ENCODE measurements around the gene DLX1. TPM values are rescaled to one million over a fixed set of nuclear protein-coding genes. Genes with fewer than 3 reads are reported as not detected.

Gene DLX1
- total and polyA plus RNA-seq, 9 of the 15 experiments (the other 6 are each of a cell fraction or from before 2014, with no cell fraction given), result 1.9 to 26.2 (median 9.6) TPM

DNA sequence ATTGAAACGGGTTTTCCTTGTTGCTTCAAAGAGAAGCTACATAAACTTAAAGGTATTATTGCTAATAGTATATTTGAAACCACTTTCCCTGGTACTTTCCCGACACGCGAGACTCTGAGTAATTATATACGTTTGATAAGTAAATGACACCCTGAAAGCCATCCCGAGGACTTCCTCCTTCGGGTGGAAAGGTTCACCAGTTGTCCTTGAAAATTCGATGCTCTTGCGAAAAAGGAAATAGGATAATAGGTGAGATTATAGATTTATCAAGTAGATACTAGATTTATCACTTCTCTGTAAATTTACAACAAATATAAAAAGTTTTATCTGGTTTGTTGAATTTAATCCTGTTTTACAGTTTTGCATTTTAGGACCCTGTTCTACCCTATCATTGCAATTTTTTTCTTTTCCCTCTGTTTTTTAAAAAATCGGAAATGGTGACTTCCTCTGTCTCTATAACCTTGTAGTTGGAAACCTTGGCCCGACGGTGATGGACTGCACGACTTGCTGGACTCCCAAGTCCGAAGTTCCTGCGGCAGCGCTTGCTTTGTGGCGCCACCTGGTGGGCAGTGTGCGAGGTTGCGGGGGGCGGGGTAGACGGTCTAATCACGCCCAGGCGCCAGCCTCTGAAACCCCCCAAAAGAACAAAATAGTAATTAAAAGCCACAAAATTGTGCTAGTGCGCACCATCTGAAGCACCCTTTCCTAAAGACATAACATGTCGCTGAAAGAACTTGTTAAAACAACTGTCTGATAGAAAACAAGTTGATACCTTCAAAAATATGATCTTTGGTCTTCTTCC, 18.4 kb downstream of the DLX1 start (continued):
- TF ChIP-seq, protein P1, sequence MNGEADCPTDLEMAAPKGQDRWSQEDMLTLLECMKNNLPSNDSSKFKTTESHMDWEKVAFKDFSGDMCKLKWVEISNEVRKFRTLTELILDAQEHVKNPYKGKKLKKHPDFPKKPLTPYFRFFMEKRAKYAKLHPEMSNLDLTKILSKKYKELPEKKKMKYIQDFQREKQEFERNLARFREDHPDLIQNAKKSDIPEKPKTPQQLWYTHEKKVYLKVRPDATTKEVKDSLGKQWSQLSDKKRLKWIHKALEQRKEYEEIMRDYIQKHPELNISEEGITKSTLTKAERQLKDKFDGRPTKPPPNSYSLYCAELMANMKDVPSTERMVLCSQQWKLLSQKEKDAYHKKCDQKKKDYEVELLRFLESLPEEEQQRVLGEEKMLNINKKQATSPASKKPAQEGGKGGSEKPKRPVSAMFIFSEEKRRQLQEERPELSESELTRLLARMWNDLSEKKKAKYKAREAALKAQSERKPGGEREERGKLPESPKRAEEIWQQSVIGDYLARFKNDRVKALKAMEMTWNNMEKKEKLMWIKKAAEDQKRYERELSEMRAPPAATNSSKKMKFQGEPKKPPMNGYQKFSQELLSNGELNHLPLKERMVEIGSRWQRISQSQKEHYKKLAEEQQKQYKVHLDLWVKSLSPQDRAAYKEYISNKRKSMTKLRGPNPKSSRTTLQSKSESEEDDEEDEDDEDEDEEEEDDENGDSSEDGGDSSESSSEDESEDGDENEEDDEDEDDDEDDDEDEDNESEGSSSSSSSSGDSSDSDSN (IDR thresholded peaks at IDR 0.05; ENCODE audit: borderline replicate concordance in 1 of 2, low read depth in 2 of 2, low read length in 2 of 2), result 0 out of 4 replicates have a peak, but pooled peaks of 1 of the 2 experiments have one; percentile 60
- TF ChIP-seq, protein P2, sequence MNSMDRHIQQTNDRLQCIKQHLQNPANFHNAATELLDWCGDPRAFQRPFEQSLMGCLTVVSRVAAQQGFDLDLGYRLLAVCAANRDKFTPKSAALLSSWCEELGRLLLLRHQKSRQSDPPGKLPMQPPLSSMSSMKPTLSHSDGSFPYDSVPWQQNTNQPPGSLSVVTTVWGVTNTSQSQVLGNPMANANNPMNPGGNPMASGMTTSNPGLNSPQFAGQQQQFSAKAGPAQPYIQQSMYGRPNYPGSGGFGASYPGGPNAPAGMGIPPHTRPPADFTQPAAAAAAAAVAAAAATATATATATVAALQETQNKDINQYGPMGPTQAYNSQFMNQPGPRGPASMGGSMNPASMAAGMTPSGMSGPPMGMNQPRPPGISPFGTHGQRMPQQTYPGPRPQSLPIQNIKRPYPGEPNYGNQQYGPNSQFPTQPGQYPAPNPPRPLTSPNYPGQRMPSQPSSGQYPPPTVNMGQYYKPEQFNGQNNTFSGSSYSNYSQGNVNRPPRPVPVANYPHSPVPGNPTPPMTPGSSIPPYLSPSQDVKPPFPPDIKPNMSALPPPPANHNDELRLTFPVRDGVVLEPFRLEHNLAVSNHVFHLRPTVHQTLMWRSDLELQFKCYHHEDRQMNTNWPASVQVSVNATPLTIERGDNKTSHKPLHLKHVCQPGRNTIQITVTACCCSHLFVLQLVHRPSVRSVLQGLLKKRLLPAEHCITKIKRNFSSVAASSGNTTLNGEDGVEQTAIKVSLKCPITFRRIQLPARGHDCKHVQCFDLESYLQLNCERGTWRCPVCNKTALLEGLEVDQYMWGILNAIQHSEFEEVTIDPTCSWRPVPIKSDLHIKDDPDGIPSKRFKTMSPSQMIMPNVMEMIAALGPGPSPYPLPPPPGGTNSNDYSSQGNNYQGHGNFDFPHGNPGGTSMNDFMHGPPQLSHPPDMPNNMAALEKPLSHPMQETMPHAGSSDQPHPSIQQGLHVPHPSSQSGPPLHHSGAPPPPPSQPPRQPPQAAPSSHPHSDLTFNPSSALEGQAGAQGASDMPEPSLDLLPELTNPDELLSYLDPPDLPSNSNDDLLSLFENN (IDR thresholded peaks at IDR 0.05; ENCODE audit: low read depth in 2 of 2, low read length in 2 of 2), result peak in 1 of 2 experiments; percentile 36; a peak in 1 of 4 replicates
- TF ChIP-seq SOX6 (IDR thresholded peaks at IDR 0.05), result 0 out of 2 replicates have a peak, but pooled peaks have one; percentile 37
- TF ChIP-seq, protein P3, sequence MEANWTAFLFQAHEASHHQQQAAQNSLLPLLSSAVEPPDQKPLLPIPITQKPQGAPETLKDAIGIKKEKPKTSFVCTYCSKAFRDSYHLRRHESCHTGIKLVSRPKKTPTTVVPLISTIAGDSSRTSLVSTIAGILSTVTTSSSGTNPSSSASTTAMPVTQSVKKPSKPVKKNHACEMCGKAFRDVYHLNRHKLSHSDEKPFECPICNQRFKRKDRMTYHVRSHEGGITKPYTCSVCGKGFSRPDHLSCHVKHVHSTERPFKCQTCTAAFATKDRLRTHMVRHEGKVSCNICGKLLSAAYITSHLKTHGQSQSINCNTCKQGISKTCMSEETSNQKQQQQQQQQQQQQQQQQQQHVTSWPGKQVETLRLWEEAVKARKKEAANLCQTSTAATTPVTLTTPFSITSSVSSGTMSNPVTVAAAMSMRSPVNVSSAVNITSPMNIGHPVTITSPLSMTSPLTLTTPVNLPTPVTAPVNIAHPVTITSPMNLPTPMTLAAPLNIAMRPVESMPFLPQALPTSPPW (CRISPR knock-in tag; IDR thresholded peaks at IDR 0.05), result peak; percentile 39
- no peak for TF ChIP-seq ATF1 (CRISPR knock-in tag; IDR thresholded peaks at IDR 0.05)
- 0 out of 2 replicates have a peak, but pooled peaks have one; percentile 5 for TF ChIP-seq ATF1 (tag; IDR thresholded peaks at IDR 0.05)
- TF ChIP-seq KLF13 (tag; IDR thresholded peaks at IDR 0.05; ENCODE audit: borderline replicate concordance, low read depth), result peak; percentile 82; the same call in 1 of the 2 replicates
- peak; percentile 71; the same call in 1 of the 2 replicates for TF ChIP-seq ZBTB7A (IDR thresholded peaks at IDR 0.05; ENCODE audit: borderline replicate concordance, control insufficient read depth, low read depth, low read length)
- TF ChIP-seq RCOR1 (IDR thresholded peaks at IDR 0.05; ENCODE audit: borderline replicate concordance in 1 of 2, low read depth in 2 of 2, low read length in 2 of 2), result peak in 1 of 2 experiments; percentile 57; a peak in 1 of 4 replicates
- TF ChIP-seq, protein P4, sequence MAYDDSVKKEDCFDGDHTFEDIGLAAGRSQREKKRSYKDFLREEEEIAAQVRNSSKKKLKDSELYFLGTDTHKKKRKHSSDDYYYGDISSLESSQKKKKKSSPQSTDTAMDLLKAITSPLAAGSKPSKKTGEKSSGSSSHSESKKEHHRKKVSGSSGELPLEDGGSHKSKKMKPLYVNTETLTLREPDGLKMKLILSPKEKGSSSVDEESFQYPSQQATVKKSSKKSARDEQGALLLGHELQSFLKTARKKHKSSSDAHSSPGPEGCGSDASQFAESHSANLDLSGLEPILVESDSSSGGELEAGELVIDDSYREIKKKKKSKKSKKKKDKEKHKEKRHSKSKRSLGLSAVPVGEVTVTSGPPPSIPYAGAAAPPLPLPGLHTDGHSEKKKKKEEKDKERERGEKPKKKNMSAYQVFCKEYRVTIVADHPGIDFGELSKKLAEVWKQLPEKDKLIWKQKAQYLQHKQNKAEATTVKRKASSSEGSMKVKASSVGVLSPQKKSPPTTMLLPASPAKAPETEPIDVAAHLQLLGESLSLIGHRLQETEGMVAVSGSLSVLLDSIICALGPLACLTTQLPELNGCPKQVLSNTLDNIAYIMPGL (CRISPR knock-in tag; IDR thresholded peaks at IDR 0.05), result no peak
- TF ChIP-seq, protein P5, sequence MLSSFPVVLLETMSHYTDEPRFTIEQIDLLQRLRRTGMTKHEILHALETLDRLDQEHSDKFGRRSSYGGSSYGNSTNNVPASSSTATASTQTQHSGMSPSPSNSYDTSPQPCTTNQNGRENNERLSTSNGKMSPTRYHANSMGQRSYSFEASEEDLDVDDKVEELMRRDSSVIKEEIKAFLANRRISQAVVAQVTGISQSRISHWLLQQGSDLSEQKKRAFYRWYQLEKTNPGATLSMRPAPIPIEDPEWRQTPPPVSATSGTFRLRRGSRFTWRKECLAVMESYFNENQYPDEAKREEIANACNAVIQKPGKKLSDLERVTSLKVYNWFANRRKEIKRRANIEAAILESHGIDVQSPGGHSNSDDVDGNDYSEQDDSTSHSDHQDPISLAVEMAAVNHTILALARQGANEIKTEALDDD (IDR thresholded peaks at IDR 0.05), result peak; percentile 29; the same call in 1 of the 2 replicates

Measured in K562 (cell line).